Measurements from ENCODE around the gene C19orf53.

C19orf53 gene

GRCh38 chr19:13796301-13797057 is 22.2 kb downstream of the C19orf53 start:
- no peak for DNase-seq

GRCh38 chr19:13797058-13797440 is 22.8 kb downstream of the C19orf53 start:
- DNase-seq: no peak

- DNase-seq: no peak
Measured at GRCh38 chr19:13797870-13798269, 23.6 kb downstream of the C19orf53 start.

GRCh38 chr19:13799669-13800068 is 25.4 kb downstream of the C19orf53 start:
- DNase-seq: no peak

- no peak for DNase-seq
Measured at GRCh38 chr19:13803038-13803437, 28.8 kb downstream of the C19orf53 start.

- DNase-seq: no peak
Measured at GRCh38 chr19:13804830-13805683, 30.8 kb downstream of the C19orf53 start.

GRCh38 chr19:13806728-13807127 is 32.5 kb downstream of the C19orf53 start:
- DNase-seq: no peak

- no peak for DNase-seq
Measured at GRCh38 chr19:13807421-13808021, 33.3 kb downstream of the C19orf53 start.

- DNase-seq: no peak
Measured at GRCh38 chr19:13808856-13809255, 34.6 kb downstream of the C19orf53 start.

GRCh38 chr19:13812544-13812943 is 38.3 kb downstream of the C19orf53 start:
- DNase-seq: no peak

GRCh38 chr19:13813147-13813546 is 38.9 kb downstream of the C19orf53 start:
- DNase-seq: no peak

- no peak for DNase-seq
Measured at GRCh38 chr19:13814550-13814949, 40.3 kb downstream of the C19orf53 start.

GRCh38 chr19:13817018-13817614 is 42.9 kb downstream of the C19orf53 start:
- no peak for DNase-seq

GRCh38 chr19:13817615-13818371 is 43.5 kb downstream of the C19orf53 start:
- peak; percentile 69 for DNase-seq

- no peak for DNase-seq
Measured at GRCh38 chr19:13819238-13819637, 45.0 kb downstream of the C19orf53 start.

GRCh38 chr19:13821292-13821691 is 47.0 kb downstream of the C19orf53 start:
- no peak for DNase-seq

GRCh38 chr19:13823256-13823655 is 49.0 kb downstream of the C19orf53 start:
- DNase-seq: no peak

GRCh38 chr19:13823901-13824300 is 49.6 kb downstream of the C19orf53 start:
- DNase-seq: no peak

- no peak for DNase-seq
Measured at GRCh38 chr19:13824703-13825102, 50.4 kb downstream of the C19orf53 start.

GRCh38 chr19:13825489-13826441 is 51.5 kb downstream of the C19orf53 start:
- no peak for DNase-seq

GRCh38 chr19:13826652-13827235 is 52.5 kb downstream of the C19orf53 start:
- DNase-seq: no peak

Data from activated CD8-positive, alpha-beta memory T cell treated with anti-CD3 and anti-CD28 coated beads for 24 hours (primary cell).